Measurements from ENCODE around the gene PRC1.

DNA sequence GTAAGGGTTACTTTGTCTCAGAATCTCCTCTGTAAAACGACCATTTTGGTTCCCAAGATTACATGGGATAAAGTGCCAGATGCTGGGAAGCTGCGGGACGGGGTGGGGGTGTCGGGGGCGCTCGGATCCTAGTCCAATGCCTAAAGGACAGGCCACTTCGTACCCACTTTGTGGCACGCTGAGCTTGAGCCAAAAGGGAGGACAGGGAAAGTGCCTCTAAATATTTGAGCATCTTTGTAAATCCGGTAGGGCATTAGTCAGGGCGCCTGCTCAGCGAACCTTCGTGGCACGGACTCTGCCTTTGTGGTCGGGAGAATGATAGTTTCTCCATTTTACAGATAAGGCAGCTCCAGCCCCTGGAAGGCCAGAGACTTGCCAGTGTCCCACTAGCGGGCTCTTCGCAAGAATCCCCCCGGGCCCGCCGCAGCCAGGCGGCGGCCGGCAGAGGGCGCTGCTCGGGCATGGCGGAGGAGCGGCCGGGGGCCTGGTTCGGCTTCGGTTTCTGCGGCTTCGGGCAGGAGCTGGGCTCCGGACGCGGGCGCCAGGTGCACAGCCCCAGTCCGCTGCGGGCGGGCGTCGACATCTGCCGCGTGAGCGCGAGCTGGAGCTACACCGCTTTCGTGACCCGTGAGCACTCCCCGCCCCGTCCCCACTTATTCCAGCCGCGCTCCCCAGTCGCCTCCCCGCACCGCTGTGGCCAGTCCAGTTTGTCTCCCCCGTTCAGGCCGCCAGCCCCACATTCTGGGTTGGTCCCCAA, 37.9 kb downstream of the PRC1 start:
- TF ChIP-seq, protein P1, sequence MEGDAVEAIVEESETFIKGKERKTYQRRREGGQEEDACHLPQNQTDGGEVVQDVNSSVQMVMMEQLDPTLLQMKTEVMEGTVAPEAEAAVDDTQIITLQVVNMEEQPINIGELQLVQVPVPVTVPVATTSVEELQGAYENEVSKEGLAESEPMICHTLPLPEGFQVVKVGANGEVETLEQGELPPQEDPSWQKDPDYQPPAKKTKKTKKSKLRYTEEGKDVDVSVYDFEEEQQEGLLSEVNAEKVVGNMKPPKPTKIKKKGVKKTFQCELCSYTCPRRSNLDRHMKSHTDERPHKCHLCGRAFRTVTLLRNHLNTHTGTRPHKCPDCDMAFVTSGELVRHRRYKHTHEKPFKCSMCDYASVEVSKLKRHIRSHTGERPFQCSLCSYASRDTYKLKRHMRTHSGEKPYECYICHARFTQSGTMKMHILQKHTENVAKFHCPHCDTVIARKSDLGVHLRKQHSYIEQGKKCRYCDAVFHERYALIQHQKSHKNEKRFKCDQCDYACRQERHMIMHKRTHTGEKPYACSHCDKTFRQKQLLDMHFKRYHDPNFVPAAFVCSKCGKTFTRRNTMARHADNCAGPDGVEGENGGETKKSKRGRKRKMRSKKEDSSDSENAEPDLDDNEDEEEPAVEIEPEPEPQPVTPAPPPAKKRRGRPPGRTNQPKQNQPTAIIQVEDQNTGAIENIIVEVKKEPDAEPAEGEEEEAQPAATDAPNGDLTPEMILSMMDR (IDR thresholded peaks at IDR 0.05) = peak; percentile 78 to 97 (median 88)
- no peak for TF ChIP-seq POLR2A (IDR thresholded peaks at IDR 0.05)

Data from Peyer's patch (tissue), 4 donors.